DOHH2 (cell line): ENCODE data around the gene TSC22D4.

Experiments used
- H3F3A ChIP-seq: fragments of 200-600 bp; sonication (generic), shearing (Covaris generic); 2 replicates; pipeline ENCODE4 v1.6.0; 2016; ENCODE audit warnings: antibody characterized with exemption, mild to moderate bottlenecking; ENCODE audit not compliant: control insufficient read depth, insufficient read depth
- H3K27ac ChIP-seq: fragments of 200-600 bp; sonication (generic); 2 replicates; pipeline ENCODE4 v1.5.1; 2014; ENCODE audit warnings: low read depth, mild to moderate bottlenecking, low read length, moderate library complexity
- H3K27me3 ChIP-seq: fragments of 200-600 bp; sonication (generic); 2 replicates; pipeline ENCODE4 v1.6.1; 2014; ENCODE audit warnings: mild to moderate bottlenecking, low read length, mixed read lengths; ENCODE audit not compliant: control insufficient read depth
- H3K36me3 ChIP-seq: fragments of 200-600 bp; sonication (generic); 2 replicates; pipeline ENCODE4 v1.6.1; 2014; ENCODE audit warnings: mild to moderate bottlenecking, low read length, moderate library complexity, mixed read lengths; ENCODE audit not compliant: control insufficient read depth
- H3K4me1 ChIP-seq: fragments of 200-600 bp; sonication (generic); 2 replicates; pipeline ENCODE4 v1.6.1; 2014; ENCODE audit warnings: mild to moderate bottlenecking, low read length, mixed read lengths; ENCODE audit not compliant: control insufficient read depth
- H3K4me2 ChIP-seq: fragments of 200-600 bp; sonication (generic); 2 replicates; pipeline ENCODE4 v1.6.0; 2014; ENCODE audit warnings: mild to moderate bottlenecking, low read length, moderate library complexity
- H3K4me3 ChIP-seq: fragments of 200-600 bp; sonication (generic); 2 replicates; pipeline ENCODE4 v1.5.1; 2014; ENCODE audit warnings: mild to moderate bottlenecking, low read length, mixed read lengths
- H3K79me2 ChIP-seq: fragments of 200-600 bp; sonication (generic); 2 replicates; pipeline ENCODE4 v1.6.1; 2014; ENCODE audit warnings: mild to moderate bottlenecking, low read length, mixed read lengths; ENCODE audit not compliant: control insufficient read depth
- H3K9me2 ChIP-seq: fragments of 200-600 bp; sonication (generic); replicated peaks from 2 replicates; pipeline ENCODE4 v1.6.1; 2014; ENCODE audit warnings: mild to moderate bottlenecking, low read length, mixed read lengths; ENCODE audit not compliant: control insufficient read depth
- H3K9me3 ChIP-seq: fragments of 200-600 bp; sonication (generic); 2 replicates; pipeline ENCODE4 v1.6.1; 2014; ENCODE audit warnings: antibody characterized with exemption, low read length, mixed read lengths; ENCODE audit not compliant: control insufficient read depth, insufficient read depth
- H4K20me1 ChIP-seq: fragments of 200-600 bp; sonication (generic); 2 replicates; pipeline ENCODE4 v1.6.0; 2014; ENCODE audit warnings: low read depth, mild to moderate bottlenecking, antibody characterized with exemption, low read length, moderate library complexity; ENCODE audit not compliant: control insufficient read depth, insufficient read depth
- CTCF ChIP-seq: fragments of 200-600 bp; sonication (generic); IDR thresholded peaks from one replicate; pipeline ENCODE4 v1.5.1; 2014; ENCODE audit warnings: antibody characterized with exemption, mild to moderate bottlenecking, low read depth, low read length; ENCODE audit not compliant: poor library complexity, severe bottlenecking
- EZH2phosphoT487 ChIP-seq: fragments of 200-600 bp; sonication (generic); IDR thresholded peaks from 2 replicates; pipeline ENCODE4 v1.6.1; 2017; ENCODE audit warnings: borderline replicate concordance, mild to moderate bottlenecking, antibody characterized with exemption, low read length, moderate library complexity, mixed read lengths

Gene TSC22D4

GRCh38 chr7:100418930-100419659 is 59.9 kb downstream of the TSC22D4 start:
- H4K20me1 ChIP-seq = no peaks in the 10 kb centered on the region
- peaks cover 11% of the 10 kb centered on the region for H3K4me1 ChIP-seq
- H3K4me3 ChIP-seq = no peak overlapping the region
- TF ChIP-seq CTCF (no peak), EZH2phosphoT487 (no peak)
- H3K27me3 ChIP-seq = no peaks in the 10 kb centered on the region
- no peak overlapping the region for H3K4me2 ChIP-seq
- no peak overlapping the region for H3K27ac ChIP-seq
- no peaks in the 10 kb centered on the region for H3K9me3 ChIP-seq
- H3K79me2 ChIP-seq = no peaks in the 10 kb centered on the region
- no peaks in the 10 kb centered on the region for H3K9me2 ChIP-seq
- H3F3A ChIP-seq = no peaks in the 10 kb centered on the region
- no peaks in the 10 kb centered on the region for H3K36me3 ChIP-seq
